ENCODE data around the gene MYPN. TPM values are rescaled to one million over a fixed set of nuclear protein-coding genes. Genes with fewer than 3 reads are reported as not detected.
"Not testable (repeated sequence)": the region's sequence is repeated elsewhere in the genome, so short reads cannot be mapped to it uniquely, and the experiment has no call there.

Gene MYPN
- polyA plus RNA-seq, 4 donors = under 0.01 to 0.54 (median 0.12) TPM

DNA sequence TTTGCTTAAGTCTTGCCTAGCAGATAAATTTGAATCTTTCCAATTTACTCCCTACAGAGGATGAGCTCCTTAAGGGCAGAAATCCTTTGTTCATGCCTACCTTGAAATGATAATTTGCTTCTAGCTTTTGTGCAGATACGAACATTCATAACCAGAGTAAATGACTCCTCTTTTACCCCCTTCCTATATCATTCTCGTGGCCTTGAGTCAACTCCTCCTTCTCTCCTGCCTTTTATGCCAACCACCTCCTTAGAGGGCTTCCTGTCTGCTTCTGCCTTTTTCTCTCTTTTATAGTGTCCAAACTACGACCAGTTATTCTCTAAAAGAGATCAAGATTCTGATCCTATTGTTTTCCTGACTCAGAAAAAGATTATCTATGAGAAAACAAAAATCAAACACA lies 36.4 kb downstream of the MYPN start:
- Histone ChIP-seq H3K36me3 (ENCODE audit: control insufficient read depth in 3 of 3, insufficient read depth in 2 of 3, low read depth in 1 of 3, low read length in 3 of 3) (no peaks in the 10 kb centered on the region), H3K9me3 (ENCODE audit: control insufficient read depth in 2 of 2, insufficient read depth in 1 of 2, low read depth in 1 of 2, low read length in 1 of 2) (no peaks in the 10 kb centered on the region), H3K27me3 (ENCODE audit: control insufficient read depth in 3 of 3, insufficient read depth in 3 of 3, low read length in 3 of 3) (no peaks in the 10 kb centered on the region), H3K4me3 (ENCODE audit: low read depth in 1 of 3, low read length in 3 of 3) (no peak overlapping the region), H3K27ac (ENCODE audit: low read depth in 1 of 3, low read length in 2 of 3) (no peak overlapping the region), H3K4me1 (ENCODE audit: control insufficient read depth in 3 of 3, insufficient read depth in 2 of 3, low read depth in 1 of 3, low read length in 2 of 3) (no peaks in the 10 kb centered on the region)
- 68 to 72% (median 70%) methylated on average over 3 of the region's 3 CpGs for WGBS, 3 donors
- no peak for DNase-seq
- FAIRE-seq = no peak

DNA sequence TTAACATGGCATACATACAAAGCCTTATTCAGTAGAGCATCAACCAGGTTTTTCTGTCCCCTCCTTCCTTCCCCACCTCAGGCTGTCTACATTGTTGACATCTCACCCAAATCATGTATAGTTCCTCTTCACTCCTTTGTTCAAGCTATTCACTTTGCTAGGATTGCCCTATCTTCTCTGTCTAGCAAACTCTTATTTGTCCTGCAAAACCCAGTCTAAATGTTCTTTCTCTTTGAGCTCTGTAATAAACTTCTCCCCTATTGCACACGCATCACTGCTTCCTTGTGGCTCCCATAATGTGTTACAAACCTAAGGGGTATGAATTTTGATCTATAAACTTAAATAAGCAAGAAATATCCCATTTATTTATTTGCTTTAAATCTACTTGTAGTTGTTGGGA lies 36.8 kb downstream of the MYPN start:
- WGBS, 3 donors = 84 to 92% (median 89%) methylated on average over 1 of the region's 1 CpG
- Histone ChIP-seq H3K4me1 (ENCODE audit: control insufficient read depth in 3 of 3, insufficient read depth in 2 of 3, low read depth in 1 of 3, low read length in 2 of 3) (no peaks in the 10 kb centered on the region), H3K27me3 (ENCODE audit: control insufficient read depth in 3 of 3, insufficient read depth in 3 of 3, low read length in 3 of 3) (no peaks in the 10 kb centered on the region), H3K4me3 (ENCODE audit: low read depth in 1 of 3, low read length in 3 of 3) (no peak overlapping the region), H3K9me3 (ENCODE audit: control insufficient read depth in 2 of 2, insufficient read depth in 1 of 2, low read depth in 1 of 2, low read length in 1 of 2) (no peaks in the 10 kb centered on the region), H3K27ac (ENCODE audit: low read depth in 1 of 3, low read length in 2 of 3) (no peak overlapping the region), H3K36me3 (ENCODE audit: control insufficient read depth in 3 of 3, insufficient read depth in 2 of 3, low read depth in 1 of 3, low read length in 3 of 3) (no peaks in the 10 kb centered on the region)
- FAIRE-seq = no peak
- DNase-seq = no peak

DNA sequence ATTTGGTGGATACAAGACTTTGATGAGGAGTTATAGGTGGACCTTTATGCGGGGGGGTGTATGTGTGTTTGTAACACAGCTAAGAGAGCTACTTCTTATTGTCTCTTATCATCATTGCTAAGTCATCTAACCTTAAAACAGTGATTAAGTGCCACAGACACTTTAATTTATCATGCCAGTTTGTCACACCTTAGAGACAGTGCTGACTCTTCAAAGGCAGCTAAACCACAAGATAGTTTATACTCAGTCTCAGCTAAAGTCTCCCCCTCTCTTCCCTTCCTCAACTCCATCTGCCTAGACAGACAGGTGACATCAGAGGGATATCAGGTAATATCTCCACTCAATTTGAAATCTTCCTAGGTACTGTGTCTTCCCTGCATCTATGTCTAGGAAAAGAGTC lies 42.2 kb downstream of the MYPN start:
- Histone ChIP-seq H3K36me3 (ENCODE audit: control insufficient read depth in 3 of 3, insufficient read depth in 2 of 3, low read depth in 1 of 3, low read length in 3 of 3) (no peaks in the 10 kb centered on the region), H3K9me3 (ENCODE audit: control insufficient read depth in 2 of 2, insufficient read depth in 1 of 2, low read depth in 1 of 2, low read length in 1 of 2) (no peaks in the 10 kb centered on the region), H3K27me3 (ENCODE audit: control insufficient read depth in 3 of 3, insufficient read depth in 3 of 3, low read length in 3 of 3) (no peaks in the 10 kb centered on the region), H3K4me1 (ENCODE audit: control insufficient read depth in 3 of 3, insufficient read depth in 2 of 3, low read depth in 1 of 3, low read length in 2 of 3) (peaks cover 0 to 9% (median 0%) of the 10 kb centered on the region in 3 donors), H3K4me3 (ENCODE audit: low read depth in 1 of 3, low read length in 3 of 3) (no peak overlapping the region), H3K27ac (ENCODE audit: low read depth in 1 of 3, low read length in 2 of 3) (no peak overlapping the region)
- no peak for DNase-seq
- WGBS, 3 donors = 89 to 93% (median 92%) methylated on average over 1 of the region's 1 CpG
- no peak for FAIRE-seq

DNA sequence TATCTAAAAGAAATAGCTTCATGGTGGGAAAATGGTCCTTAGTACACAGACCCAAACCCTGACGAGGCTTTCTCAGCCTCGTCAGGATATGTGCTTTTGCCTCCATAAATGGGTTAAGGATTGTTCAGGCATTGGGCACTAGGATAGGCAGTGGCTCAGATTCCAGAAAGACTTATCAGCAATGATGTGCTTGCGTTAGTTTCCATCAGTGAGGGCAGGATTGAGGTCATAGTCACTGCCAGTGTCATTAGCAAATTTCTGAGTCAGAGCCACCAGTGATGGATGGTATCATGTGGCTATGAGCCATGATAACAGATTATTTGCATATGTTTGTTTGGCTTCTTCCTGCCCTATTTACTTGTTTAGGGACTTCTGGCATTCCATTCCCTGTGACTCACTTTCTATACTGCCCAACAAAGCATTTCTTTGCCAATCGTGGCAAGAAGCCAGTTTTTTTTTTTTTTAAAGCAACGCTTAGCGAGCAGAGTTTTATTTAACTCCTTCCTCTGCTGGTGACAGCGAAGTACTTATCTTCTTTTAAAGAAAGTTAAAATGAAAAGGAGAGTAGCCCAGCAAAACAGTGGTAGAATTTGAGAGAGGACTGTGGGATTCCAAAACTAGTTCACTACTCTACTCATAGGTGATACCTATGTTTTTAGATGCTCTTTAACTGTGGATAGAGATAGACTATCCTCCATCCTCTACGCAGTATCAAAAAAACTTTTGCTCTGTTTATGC lies 44.4 kb downstream of the MYPN start:
- no peak for FAIRE-seq

DNA sequence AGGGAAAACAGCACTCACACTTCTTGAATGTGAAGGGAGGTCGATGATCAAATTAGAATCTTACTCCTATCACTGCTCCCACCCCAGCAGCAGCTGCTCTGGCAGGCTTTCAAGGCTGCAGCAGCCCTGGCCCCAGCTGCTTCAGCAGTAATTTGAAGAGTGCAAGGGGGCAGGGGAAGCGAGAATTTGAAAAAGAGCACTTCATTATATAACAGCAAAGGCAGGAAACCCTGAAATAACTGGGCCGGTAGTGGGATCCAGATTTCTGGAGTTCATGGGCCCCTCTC lies 44.9 kb downstream of the MYPN start:
- Histone ChIP-seq H3K27ac (ENCODE audit: low read depth in 1 of 3, low read length in 2 of 3) (no peak overlapping the region), H3K9me3 (ENCODE audit: control insufficient read depth in 2 of 2, insufficient read depth in 1 of 2, low read depth in 1 of 2, low read length in 1 of 2) (no peaks in the 10 kb centered on the region), H3K36me3 (ENCODE audit: control insufficient read depth in 3 of 3, insufficient read depth in 2 of 3, low read depth in 1 of 3, low read length in 3 of 3) (no peaks in the 10 kb centered on the region), H3K27me3 (ENCODE audit: control insufficient read depth in 3 of 3, insufficient read depth in 3 of 3, low read length in 3 of 3) (no peaks in the 10 kb centered on the region), H3K4me3 (ENCODE audit: low read depth in 1 of 3, low read length in 3 of 3) (no peak overlapping the region), H3K4me1 (ENCODE audit: control insufficient read depth in 3 of 3, insufficient read depth in 2 of 3, low read depth in 1 of 3, low read length in 2 of 3) (peaks cover 0 to 9% (median 0%) of the 10 kb centered on the region in 3 donors)
- peak in 1 of 2 donors; percentile 29 for DNase-seq
- WGBS, 3 donors = 2 to 11% (median 6%) methylated on average over 3 of the region's 3 CpGs
- no peak for FAIRE-seq

More for the DNA sequence above, 44.4 kb downstream of the MYPN start:
- peak; percentile 78 to 94 for DNase-seq
- no peaks in the 10 kb centered on the region for H3K9me3 ChIP-seq (ENCODE audit: control insufficient read depth in 2 of 2, insufficient read depth in 1 of 2, low read depth in 1 of 2, low read length in 1 of 2)
- no peak overlapping the region for H3K4me3 ChIP-seq (ENCODE audit: low read depth in 1 of 3, low read length in 3 of 3)
- H3K27me3 ChIP-seq (ENCODE audit: control insufficient read depth in 3 of 3, insufficient read depth in 3 of 3, low read length in 3 of 3) = no peaks in the 10 kb centered on the region
- WGBS, 3 donors = 10 to 21% (median 17%) methylated on average over 8 of the region's 8 CpGs
- no peak overlapping the region for H3K27ac ChIP-seq (ENCODE audit: low read depth in 1 of 3, low read length in 2 of 3)
- peaks cover 0 to 9% (median 0%) of the 10 kb centered on the region in 3 donors for H3K4me1 ChIP-seq (ENCODE audit: control insufficient read depth in 3 of 3, insufficient read depth in 2 of 3, low read depth in 1 of 3, low read length in 2 of 3)
- no peaks in the 10 kb centered on the region for H3K36me3 ChIP-seq (ENCODE audit: control insufficient read depth in 3 of 3, insufficient read depth in 2 of 3, low read depth in 1 of 3, low read length in 3 of 3)

DNA sequence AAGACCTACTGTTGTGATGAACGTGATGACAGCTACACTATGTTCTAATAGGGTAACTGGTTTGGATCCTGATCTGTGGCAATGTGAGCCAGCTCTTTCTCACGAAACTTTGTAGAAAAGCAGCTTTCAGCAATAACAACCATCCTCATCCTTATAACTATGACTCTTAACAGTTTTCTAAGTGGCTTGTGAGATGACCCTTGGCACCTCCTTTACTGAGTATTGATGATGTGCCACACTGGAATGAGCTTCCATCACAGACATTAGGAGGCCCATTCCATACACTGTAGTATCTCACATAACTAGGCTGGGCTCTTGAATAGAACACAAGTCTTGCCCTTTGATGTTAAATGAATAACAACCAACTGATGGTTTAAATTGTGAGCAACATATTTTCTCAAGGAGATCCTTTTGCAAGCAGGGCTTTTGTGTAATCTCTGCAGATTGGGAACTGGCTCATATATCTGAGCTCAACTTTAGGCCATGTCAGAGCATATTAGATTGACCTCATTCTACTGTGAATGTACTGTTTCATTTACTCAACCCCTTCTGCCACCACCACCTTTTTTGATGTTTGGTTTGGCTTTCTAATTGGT lies 46.4 kb downstream of the MYPN start:
- peaks cover 0 to 9% (median 0%) of the 10 kb centered on the region in 3 donors for H3K4me1 ChIP-seq (ENCODE audit: control insufficient read depth in 3 of 3, insufficient read depth in 2 of 3, low read depth in 1 of 3, low read length in 2 of 3)
- H3K27me3 ChIP-seq (ENCODE audit: control insufficient read depth in 3 of 3, insufficient read depth in 3 of 3, low read length in 3 of 3) = no peaks in the 10 kb centered on the region
- peak in 1 of 2 donors; percentile 33 for DNase-seq
- no peaks in the 10 kb centered on the region for H3K9me3 ChIP-seq (ENCODE audit: control insufficient read depth in 2 of 2, insufficient read depth in 1 of 2, low read depth in 1 of 2, low read length in 1 of 2)
- no peaks in the 10 kb centered on the region for H3K36me3 ChIP-seq (ENCODE audit: control insufficient read depth in 3 of 3, insufficient read depth in 2 of 3, low read depth in 1 of 3, low read length in 3 of 3)
- no peak for FAIRE-seq
- WGBS, 3 donors = 44 to 50% (median 46%) methylated on average over 2 of the region's 2 CpGs
- H3K27ac ChIP-seq (ENCODE audit: low read depth in 1 of 3, low read length in 2 of 3) = no peak overlapping the region
- H3K4me3 ChIP-seq (ENCODE audit: low read depth in 1 of 3, low read length in 3 of 3) = no peak overlapping the region

DNA sequence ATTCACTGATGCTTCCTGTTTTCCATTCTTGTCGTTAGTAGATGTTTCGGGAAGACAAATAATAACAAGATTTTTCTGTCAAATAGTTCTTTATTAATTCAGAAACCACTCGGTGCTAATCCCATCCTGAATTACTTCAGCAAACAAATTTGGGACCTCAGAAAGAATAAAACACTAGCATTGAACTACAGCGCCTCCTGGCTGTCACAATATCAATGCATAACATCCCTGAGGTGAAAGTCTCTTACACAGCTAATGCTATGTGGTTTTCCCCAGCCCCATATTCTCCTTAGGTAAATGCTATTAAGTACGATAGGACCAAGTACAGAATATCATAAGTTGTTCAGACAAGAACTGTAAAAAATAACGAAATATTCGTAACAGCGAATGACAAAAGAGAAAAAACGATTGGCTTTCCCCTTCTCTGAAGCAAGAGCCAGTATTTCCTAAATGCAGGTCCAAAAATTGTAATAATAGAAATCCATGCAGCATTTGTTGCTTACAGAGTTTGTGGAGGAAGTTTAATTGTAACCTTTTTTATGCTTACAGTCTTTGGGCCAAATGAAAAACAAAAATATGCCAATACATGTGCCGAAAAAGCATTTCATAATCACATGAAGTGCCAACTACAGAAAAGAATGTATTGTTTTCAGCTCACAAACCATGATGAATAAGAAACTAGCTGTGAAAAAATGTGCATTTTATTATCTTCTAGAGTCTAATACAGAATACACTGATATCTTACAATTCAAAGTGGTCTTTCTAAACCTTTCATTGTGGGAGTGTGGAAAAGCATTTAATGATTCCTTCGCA lies 47.3 kb downstream of the MYPN start:
- Histone ChIP-seq H3K36me3 (ENCODE audit: control insufficient read depth in 3 of 3, insufficient read depth in 2 of 3, low read depth in 1 of 3, low read length in 3 of 3) (no peaks in the 10 kb centered on the region), H3K27ac (ENCODE audit: low read depth in 1 of 3, low read length in 2 of 3) (no peak overlapping the region), H3K4me1 (ENCODE audit: control insufficient read depth in 3 of 3, insufficient read depth in 2 of 3, low read depth in 1 of 3, low read length in 2 of 3) (peaks cover 0 to 9% (median 0%) of the 10 kb centered on the region in 3 donors), H3K4me3 (ENCODE audit: low read depth in 1 of 3, low read length in 3 of 3) (no peak overlapping the region), H3K9me3 (ENCODE audit: control insufficient read depth in 2 of 2, insufficient read depth in 1 of 2, low read depth in 1 of 2, low read length in 1 of 2) (no peaks in the 10 kb centered on the region), H3K27me3 (ENCODE audit: control insufficient read depth in 3 of 3, insufficient read depth in 3 of 3, low read length in 3 of 3) (no peaks in the 10 kb centered on the region)
- peak; percentile 77 to 78 for DNase-seq
- 34 to 40% (median 38%) methylated on average over 11 of the region's 11 CpGs for WGBS, 3 donors
- no peak for FAIRE-seq

DNA sequence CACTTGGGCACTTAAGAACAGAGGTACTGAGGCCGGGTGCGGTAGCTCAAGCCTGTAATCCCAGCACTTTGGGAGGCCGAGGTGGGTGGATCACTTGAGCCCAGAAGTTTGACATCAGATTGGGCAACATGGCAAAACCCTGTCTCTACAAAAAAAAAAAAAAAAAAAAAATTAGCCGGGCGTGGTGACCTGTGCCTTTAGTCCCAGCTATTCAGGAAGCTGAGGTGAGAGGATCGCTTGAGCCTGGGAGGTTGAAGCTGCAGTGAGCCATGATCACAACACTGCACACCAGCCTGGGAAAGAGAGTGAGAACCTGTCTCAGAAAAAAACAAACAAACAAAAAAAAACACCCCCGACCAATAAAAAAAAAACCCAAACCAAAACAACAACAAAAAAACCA lies 48.2 kb downstream of the MYPN start:
- not testable (repeated sequence) for H3K36me3 ChIP-seq (ENCODE audit: control insufficient read depth in 3 of 3, insufficient read depth in 2 of 3, low read depth in 1 of 3, low read length in 3 of 3); H3K27ac ChIP-seq (ENCODE audit: low read depth in 1 of 3, low read length in 2 of 3); H3K4me3 ChIP-seq (ENCODE audit: low read depth in 1 of 3, low read length in 3 of 3); FAIRE-seq; H3K9me3 ChIP-seq (ENCODE audit: control insufficient read depth in 2 of 2, insufficient read depth in 1 of 2, low read depth in 1 of 2, low read length in 1 of 2); DNase-seq; H3K27me3 ChIP-seq (ENCODE audit: control insufficient read depth in 3 of 3, insufficient read depth in 3 of 3, low read length in 3 of 3); H3K4me1 ChIP-seq (ENCODE audit: control insufficient read depth in 3 of 3, insufficient read depth in 2 of 3, low read depth in 1 of 3, low read length in 2 of 3)
- 65 to 82% (median 72%) methylated on average over 6 to 7 of the region's 7 CpGs for WGBS, 3 donors
